Thyroid gland (tissue), 4 donors: ENCODE measurements around the gene LHFPL2.

ENCODE experiments used
- POLR2A ChIP-seq, 2 donors: fragments of 450-650 bp; IDR thresholded peaks; one replicate each; pipeline ENCODE4 v1.6.1; 2017; ENCODE audit warnings: antibody characterized with exemption in 2 of 2, mild to moderate bottlenecking in 2 of 2, moderate library complexity in 1 of 2
- TF ChIP-seq, protein P1 (sequence below), 6 experiments: fragments of 200-600 bp in 3 of 6; fragments of 450-650 bp in 3 of 6; sonication (generic) in 3 of 6; IDR thresholded peaks; one replicate each; pipeline ENCODE4 v1.5.1; 2016 to 2019; ENCODE audit warnings: antibody characterized with exemption in 6 of 6, mild to moderate bottlenecking in 2 of 6, inconsistent platforms in 1 of 6, moderate library complexity in 1 of 6

DNA sequence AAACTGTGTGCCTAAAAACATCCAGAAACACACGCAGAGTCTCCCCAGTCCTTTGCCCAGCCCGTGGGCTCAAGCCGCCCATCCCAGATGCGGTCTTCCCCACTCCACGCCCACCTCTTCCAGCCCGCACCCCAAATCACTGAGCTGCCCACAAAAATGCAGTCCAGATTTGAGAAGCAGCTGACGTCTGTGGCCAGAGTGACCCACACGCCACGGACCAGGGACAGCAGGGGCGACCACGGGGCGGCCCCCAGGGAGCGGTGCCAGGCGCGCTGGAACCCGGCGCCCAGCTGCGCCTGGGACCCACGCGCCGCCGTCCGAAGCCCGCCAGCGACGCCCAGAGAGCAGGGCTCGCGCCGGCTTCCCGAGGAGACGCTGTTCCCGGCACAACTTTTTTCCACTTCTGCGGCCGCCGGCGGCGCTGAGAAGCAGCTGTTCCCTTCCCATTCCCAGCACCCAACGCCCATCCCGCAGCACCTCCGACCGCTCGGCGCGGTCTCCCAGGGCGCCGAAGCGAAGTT lies 674 bp downstream of the LHFPL2 start:
- no peak for TF ChIP-seq POLR2A (IDR thresholded peaks at IDR 0.05)
- TF ChIP-seq, protein P1, sequence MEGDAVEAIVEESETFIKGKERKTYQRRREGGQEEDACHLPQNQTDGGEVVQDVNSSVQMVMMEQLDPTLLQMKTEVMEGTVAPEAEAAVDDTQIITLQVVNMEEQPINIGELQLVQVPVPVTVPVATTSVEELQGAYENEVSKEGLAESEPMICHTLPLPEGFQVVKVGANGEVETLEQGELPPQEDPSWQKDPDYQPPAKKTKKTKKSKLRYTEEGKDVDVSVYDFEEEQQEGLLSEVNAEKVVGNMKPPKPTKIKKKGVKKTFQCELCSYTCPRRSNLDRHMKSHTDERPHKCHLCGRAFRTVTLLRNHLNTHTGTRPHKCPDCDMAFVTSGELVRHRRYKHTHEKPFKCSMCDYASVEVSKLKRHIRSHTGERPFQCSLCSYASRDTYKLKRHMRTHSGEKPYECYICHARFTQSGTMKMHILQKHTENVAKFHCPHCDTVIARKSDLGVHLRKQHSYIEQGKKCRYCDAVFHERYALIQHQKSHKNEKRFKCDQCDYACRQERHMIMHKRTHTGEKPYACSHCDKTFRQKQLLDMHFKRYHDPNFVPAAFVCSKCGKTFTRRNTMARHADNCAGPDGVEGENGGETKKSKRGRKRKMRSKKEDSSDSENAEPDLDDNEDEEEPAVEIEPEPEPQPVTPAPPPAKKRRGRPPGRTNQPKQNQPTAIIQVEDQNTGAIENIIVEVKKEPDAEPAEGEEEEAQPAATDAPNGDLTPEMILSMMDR (IDR thresholded peaks at IDR 0.05) = peak in 1 of 6 experiments; percentile 14
